Stimulated activated CD8-positive, alpha-beta memory T cell treated with anti-CD3 and anti-CD28 coated beads, Interleukin-12 subunit alpha, Interleukin-12 subunit beta, amount 100 ng/mL, for 24 hours (primary cell): ENCODE results near the gene ZNF441.
A peak's percentile ranks its signal among the peaks of the same experiment; 100 is the strongest.
"Not testable (repeated sequence)": the region's sequence is repeated elsewhere in the genome, so short reads cannot be mapped to it uniquely, and the experiment has no call there.

Experiments
- DNase-seq: peaks from one replicate; pipeline ENCODE4 v3.0.0-alpha.2; 2020; ENCODE audit errors: extremely low read depth

The ZNF441 gene

DNA sequence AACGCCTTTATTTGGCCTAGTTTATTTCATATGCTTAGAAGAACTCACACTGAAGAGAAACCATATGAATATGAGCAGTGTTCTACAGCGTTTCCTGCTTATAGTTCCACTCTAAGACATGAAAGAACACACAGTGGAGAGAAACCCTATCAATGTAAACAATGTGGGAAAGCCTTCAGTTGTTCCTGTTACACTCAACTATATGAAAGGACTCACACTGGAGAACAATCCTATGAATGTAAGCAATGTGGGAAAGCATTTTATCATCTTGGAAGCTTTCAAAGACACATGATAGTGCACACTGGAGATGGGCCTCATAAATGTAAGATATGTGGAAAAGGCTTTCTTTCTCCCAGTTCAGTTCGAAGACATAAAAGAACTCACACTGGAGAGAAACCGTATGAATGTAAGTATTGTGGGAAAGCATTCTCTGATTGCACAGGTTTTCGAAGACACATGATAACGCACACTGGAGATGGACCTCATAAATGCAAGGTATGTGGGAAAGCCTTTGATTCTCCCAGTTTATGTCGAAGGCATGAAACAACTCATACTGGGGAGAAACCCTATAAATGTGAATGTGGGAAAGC lies 13.7 kb downstream of the ZNF441 start:
- no peak for DNase-seq

DNA sequence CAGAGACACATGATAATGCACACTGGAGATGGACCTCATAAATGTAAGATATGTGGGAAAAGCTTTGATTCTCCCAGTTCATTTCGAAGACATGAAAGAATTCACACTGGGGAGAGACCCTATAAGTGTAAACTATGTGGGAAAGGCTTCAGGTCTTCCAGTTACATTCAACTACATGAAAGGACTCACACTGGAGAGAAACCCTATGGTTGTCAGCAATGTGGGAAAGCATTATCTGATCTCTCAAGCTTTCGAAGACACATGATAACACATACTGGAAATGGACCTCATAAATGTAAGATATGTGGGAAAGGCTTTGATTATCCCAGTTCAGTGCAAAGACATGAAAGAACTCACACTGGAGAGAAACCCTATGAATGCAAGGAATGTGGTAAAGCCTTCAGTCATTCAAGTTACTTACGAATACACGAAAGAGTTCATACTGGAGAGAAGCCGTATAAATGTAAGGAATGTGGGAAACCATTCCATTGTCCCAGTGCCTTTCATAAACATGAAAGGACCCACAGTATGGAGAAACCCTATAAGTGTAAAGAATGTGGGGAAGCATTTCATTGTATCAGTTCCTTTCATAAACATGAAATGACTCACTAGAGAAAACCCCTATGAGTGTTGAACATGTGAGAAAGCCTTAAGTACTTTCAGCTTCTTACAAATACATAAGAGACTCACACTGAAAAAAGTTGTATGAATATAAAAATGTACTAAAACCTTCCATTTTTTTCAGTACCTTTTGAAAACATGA lies 14.7 kb downstream of the ZNF441 start:
- no peak for DNase-seq

DNA sequence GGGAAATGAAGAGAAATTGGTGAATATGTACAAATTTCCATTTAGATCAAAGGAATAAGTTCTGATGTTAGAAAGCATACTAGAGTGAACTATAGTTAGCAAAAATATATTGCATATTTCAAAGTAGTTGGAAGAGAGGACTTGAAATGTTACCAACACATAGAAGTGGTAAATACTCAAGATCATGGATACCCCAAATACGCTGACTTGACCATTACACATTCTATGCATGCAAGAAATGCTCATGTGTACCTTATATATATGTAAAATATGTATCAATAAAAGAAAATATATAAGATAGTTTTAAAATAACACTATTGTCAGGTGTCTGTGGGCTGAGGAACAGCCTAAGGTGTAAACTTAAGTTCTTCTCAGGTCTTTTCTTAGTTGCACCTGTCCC lies 17.0 kb downstream of the ZNF441 start:
- no peak for DNase-seq

DNA sequence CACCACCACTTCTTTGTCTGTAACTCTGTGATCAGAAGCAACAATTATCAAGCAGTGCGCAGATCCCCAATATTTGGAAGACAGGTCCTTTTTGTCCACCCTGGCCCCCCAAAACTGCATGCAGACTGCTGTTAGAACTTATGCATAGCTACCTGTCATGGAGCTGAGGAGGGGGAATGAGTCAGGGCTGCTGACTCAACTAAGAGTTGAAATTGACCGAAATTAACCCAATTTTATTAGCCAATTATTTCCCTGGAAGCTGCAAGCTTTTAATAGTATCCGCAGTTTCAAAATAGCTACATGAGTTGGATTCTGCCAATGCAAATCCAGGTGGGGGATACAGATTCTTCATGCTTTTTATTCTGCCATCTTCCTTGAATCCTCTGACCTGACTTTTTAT lies 17.6 kb downstream of the ZNF441 start:
- DNase-seq: no peak

DNA sequence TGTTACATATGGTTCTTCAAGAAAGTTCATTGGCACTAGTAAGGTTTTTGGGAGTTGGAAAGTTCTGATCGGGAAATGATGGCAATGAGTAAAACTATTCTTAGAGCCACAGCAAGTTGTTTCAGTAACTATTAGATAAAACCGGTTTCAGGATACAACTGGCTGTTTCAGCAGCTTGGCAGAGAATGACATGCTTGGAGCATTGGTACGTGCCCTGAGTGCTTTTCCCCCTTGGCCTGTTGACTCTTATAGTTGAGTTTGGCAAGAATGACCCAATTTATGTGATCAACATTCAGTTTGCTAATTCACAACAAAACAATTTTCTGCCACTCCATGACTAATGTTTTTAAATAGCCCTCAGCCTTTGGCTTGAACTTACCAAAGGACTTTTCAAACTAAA lies 20.7 kb downstream of the ZNF441 start:
- DNase-seq: no peak

DNA sequence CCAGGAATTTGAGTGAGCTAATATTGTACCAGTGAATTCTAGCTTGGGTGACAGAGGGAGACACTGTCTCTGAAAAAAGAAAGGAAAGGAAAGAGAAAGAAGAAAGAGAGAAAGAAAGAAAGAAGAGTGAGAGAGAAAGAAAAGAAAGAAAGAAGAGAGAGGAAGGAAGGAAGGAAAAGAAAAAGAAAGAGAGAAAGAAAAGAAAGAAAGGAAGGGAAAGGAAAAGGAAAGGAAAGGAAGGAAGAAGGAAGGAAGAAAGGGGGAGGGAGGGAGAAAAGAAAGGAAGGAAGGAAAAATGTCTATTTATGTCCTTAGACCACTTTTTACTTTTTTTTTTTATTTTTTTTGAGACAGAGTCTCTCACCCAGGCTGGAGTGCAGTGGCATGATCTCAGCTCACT lies 26.1 kb downstream of the ZNF441 start:
- no peak for DNase-seq

DNA sequence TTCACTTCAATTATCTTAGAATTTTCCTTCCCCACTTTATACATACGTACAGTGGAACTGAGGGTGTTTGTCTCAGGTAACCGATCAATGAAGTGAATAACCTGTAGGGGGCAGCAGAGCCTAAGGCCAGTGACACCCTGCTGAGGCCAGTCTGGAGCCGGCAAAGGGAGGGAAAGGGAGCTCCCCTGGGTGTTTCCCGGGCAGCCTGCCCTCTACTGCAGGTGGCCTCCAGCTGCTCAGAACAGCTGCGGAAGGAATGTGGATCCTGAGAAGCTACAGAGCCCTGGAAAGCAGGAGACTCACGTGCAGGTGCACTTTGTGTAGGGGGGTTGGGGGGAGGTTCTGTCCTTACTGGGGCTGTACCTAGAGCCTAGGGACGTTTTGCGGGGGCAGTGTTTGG lies 30.7 kb downstream of the ZNF441 start:
- DNase-seq: peak; percentile 21

DNA sequence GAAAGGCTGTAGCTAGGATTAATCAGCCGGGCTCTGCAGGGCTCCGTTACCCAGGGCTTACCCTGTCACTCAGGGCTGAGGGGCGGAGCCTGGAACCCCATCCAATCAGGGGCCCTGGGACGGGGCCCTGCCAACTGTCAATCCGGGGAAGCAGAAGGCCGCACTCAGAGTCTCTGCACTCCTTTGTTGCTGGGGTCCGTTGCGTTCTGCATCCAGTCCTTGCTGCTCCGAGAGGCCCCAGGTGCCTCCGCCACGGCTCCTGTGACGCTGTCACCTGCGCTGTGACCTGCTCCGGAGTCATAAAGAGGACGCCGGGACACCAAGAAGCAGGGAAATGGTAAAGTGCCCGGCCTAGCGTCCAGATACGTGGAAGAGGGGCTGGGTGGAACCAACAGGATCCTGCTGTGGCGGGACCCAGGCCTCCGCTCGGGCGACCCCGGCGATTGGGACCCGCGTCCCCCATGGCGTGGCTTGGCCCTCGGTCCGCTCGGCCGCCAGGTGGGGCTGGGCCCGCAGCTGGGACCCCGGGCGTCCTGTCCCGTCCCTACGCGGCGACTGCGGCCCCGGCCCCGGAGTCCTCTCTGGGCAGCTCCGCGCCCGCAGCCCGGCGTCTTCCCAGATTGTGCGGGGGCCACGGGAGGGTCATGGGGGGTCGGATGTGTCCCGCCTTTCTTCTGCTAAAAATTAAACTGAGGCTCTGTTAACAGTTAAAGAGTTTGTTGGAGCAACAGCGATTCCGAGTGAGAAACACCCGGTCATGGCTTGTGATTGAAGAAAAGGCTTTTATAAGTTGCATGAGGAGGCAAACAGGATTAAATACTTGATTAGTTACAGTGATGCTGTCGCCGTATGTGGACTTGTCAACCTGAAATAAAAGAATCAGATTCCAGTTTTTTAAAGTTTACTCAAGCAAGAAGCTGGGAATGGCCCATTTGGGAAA lies 31.9 kb downstream of the ZNF441 start, which contains the start of gene ZNF491:
TSS of gene ZNF491 (plus strand) at position 133 of the 940 bp plus-strand sequence. CDS start 7,431 bp downstream, outside the sequence.
- peak; percentile 70 for DNase-seq

DNA sequence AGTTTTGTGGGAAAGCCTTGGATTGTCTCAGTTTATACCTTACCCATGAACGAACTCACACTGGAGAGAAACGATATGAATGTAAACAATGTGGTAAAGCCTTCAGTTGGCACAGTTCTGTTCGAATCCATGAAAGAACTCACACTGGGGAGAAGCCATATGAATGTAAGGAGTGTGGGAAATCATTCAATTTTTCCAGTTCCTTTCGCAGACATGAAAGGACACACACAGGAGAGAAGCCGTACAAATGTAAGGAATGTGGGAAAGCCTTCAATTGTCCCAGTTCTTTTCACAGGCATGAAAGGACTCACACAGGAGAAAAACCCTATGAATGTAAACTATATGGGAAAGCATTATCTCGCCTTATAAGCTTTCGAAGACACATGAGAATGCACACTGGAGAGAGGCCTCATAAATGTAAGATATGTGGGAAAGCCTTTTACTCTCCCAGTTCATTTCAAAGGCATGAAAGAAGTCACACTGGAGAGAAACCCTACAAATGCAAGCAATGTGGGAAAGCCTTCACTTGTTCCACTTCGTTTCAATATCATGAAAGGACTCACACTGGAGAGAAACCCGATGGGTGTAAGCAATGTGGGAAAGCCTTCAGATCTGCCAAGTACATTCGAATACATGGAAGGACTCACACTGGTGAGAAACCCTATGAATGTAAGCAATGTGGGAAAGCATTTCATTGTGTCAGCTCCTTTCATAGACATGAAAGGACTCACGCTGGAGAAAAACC lies 39.7 kb downstream of the ZNF441 start:
- DNase-seq: no peak

DNA sequence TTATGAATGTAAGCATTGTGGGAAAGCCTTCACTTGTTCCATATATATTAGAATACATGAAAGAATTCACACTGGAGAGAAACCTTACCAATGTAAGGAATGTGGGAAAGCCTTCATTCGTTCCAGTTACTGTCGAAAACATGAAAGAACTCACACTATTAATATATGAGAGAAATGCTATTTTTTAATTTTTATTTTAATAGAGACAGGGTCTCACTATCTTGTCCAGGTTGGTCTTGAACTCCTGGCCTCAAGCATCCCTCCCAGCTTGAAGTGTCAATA lies 40.2 kb downstream of the ZNF441 start:
- DNase-seq: no peak

DNA sequence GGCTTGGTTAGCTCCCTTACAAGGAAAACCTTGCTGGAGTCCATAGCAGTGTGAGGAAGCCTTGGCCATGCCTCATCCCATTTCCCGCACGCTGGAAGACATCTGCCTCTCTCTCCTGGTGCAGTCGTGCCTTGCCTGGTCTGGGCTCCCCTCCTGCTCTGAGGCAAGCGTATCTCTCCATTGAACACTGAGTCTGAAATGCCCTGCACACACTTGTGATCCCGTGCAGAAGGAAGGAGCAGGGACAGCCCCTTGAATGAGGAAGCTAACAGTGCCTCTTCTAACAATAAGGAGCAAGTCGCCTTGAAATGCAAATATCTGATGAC lies 46.9 kb downstream of the ZNF441 start:
- no peak for DNase-seq

DNA sequence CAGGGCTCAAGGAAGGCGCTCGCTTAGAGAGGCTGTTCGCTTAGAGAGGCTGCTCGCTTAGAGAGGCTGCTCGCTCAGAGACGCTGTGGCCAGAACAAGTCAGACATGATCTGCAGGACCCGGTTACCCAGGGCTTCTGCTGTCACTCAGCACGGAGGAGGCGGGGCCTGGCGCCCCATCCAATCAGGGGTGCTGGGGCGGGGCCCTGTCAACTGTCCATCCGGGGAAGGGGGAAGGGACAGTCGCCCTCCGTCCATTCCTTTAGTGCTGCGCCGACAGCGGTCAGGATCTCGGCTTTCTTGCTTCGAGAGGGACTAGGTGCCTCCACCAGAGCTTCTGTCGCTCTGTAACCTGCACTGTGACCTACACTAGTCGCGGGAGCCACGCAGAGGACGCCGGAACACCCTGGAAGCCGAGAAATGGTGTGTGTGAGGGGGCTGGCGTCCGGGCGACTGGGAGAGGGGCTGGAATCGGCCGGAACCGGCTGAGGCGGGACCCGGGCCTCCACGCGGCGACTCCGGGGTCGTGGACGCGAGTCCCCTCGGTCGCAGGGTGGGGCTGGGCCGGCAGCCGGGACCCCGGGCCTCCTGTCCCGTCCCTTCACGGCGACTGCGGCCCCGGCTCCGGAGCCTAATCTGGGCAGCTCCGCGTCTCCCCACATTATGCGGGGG lies 47.4 kb downstream of the ZNF441 start, which contains the start of gene ZNF440:
TSS of gene ZNF440 (plus strand) at position 245 of the 671 bp plus-strand sequence. CDS start at position 420, 175 bp downstream.
- DNase-seq: peak; percentile 75

DNA sequence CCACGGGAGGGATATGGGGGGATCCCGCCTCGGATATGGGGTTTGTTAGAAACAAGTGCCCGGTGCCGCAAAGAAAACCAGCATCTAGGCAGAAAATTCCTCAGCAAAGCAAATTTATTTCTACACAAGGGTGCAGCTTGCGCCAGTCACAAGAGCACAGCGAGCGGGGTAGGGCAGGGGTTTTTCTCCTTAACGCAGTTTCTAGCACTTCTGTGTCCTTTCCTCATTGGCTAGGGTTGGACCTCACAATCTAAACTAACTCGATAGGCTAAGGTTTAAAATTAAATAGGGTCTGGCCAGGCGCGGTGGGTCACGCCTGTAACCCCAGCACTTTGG lies 47.9 kb downstream of the ZNF441 start:
- DNase-seq: no peak

DNA sequence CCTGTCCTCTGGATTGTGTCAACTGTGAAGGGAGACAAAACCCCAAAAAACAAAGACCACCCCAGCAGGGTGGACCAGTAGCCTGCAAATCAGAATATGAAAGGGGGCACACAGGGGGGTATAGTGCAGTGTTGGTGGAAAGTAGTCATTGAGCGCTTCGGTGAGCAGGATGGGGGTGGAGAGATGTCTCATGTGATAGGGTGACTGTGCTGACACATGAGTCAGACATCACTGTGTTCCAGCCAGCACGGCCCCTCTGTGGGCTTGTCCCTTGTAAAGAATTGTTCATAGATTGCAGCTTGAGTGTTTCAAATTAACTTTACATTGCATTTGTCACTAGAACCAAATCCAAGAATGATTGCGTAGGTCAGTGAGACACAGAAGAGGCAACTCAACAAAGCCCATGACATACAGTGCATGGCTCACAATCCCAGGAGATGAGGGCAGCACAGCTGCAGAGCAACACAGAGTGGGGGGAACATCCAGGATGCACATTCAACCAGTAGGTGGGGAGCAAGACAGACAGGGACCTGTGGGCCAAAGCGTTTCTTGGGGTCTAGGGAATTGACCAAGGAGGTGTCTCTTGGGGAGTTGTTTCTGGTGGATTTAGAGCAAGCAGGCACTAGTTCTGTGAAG lies 54.8 kb downstream of the ZNF441 start:
- no peak for DNase-seq

DNA sequence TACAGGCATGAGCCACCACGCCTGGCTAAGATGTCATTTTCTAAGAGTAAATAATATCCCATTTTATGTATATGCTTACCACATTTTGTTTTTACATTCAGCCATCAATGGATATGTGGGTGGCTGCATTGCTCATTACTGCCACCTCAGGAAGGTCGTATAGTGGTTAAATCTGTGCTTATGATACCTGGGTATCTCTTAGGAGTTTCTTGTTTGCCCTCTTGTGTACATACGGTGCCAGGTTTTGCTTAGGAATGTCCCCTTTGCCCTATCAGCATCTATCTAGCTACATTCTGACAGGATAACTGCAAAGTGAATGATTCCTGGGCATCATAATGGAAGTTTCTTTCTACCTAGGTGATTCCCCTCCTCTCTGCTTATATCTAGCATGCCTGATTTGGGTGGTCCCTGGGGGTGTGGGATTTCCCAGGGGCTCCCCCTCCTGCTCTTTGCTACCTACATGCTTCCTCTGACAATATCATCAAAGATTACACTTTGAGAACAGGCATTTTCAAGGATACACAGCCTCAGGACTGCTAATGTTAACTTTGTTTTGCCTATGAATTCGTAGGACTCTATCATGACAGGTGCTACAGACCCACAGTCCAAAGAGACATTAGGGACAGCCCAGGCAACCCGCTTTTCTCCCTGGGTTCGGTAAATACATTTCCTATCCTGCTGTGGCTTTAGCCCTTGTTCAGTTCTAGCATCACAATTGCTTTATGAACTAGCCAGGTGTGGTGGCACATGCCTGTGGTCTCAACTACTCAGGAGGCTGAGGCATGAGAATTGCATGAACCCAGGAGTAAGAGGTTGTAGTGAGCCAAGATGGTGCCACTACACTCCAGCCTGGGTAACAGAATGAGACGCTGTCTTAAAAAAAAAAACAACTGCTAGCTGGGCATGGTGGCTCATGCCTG lies 62.4 kb downstream of the ZNF441 start:
- not testable (repeated sequence) for DNase-seq

DNA sequence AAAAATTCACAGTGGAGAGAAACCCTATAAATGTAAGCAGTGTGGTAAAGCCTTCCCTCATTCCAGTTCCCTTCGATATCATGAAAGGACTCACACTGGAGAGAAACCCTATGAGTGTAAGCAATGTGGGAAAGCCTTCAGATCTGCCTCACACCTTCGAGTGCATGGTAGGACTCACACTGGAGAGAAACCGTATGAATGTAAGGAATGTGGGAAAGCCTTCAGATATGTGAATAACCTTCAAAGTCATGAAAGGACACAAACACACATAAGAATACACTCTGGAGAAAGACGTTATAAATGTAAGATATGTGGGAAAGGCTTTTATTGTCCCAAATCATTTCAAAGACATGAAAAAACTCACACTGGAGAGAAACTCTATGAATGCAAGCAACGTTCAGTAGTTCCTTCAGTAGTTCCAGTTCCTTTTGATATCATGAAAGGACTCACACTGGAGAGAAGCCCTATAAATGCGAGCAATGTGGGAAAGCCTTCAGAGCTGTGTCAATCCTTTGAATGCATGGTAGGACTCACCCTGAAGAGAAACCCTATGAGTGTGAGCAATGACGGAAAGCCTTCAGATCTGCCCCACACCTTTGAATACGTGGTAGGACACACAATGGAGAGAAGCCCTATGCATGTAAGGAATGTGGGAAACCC lies 65.6 kb downstream of the ZNF441 start:
- DNase-seq: no peak

DNA sequence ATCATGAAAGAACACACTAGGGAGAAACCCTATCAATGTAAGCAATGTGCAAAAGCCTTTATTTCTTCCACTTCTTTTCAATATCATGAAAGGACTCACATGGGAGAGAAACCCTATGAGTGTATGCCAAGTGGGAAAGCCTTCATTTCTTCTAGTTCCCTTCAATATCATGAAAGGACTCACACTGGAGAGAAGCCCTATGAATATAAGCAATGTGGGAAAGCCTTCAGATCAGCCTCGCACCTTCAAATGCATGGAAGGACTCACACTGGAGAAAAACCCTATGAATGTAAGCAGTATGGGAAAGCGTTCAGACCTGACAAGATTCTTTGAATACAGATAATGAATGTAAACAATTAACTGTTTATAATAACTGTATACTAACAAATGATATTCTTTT lies 66.7 kb downstream of the ZNF441 start:
- DNase-seq: no peak
